ENCODE data around the gene FXYD1.

- TF ChIP-seq POLR2A (IDR thresholded peaks at IDR 0.05; ENCODE audit: low read depth, low read length): no peak
- no peak for TF ChIP-seq POLR2AphosphoS5 (IDR thresholded peaks at IDR 0.05; ENCODE audit: low read depth, low read length)
- no peak for TF ChIP-seq TAF1 (IDR thresholded peaks at IDR 0.05; ENCODE audit: borderline replicate concordance, low read depth, low read length)
These were observed 42.8 kb downstream of the FXYD1 start for GRCh38 chr19:35181387-35181786.

Measured in GM12892 (cell line).